ENCODE results near the gene FOXRED2.

The FOXRED2 gene

DNA sequence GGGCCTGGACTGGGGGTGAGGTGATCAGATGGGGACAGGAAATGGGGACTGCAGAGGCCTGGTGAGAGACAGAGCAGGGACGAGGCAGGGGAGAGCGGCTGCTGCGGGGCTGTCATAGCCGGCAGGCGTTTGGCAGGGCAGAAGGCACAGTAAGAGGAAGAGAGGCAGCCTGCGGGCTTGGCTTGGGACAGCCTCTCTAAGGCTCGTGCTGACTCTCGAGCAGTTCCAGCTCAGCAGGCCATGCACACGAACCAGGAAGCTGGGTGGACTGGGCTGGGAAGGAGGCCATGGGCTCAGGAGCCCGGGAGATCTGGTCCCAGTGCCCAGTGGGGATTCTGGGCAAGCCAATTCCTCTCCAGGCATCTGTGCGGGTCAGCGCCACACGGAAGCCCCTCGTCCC, 41.8 kb upstream of the FOXRED2 start:
- no peaks in the 10 kb centered on the region for H3K9me3 Mint-ChIP-seq
- no peak overlapping the region for H3K27ac Mint-ChIP-seq
- peaks cover 33% of the 10 kb centered on the region for H3K27me3 Mint-ChIP-seq (ENCODE audit: low read depth)
- no peaks in the 10 kb centered on the region for H3K36me3 Mint-ChIP-seq (ENCODE audit: low read depth)
- TF ChIP-seq, protein P1, sequence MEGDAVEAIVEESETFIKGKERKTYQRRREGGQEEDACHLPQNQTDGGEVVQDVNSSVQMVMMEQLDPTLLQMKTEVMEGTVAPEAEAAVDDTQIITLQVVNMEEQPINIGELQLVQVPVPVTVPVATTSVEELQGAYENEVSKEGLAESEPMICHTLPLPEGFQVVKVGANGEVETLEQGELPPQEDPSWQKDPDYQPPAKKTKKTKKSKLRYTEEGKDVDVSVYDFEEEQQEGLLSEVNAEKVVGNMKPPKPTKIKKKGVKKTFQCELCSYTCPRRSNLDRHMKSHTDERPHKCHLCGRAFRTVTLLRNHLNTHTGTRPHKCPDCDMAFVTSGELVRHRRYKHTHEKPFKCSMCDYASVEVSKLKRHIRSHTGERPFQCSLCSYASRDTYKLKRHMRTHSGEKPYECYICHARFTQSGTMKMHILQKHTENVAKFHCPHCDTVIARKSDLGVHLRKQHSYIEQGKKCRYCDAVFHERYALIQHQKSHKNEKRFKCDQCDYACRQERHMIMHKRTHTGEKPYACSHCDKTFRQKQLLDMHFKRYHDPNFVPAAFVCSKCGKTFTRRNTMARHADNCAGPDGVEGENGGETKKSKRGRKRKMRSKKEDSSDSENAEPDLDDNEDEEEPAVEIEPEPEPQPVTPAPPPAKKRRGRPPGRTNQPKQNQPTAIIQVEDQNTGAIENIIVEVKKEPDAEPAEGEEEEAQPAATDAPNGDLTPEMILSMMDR (IDR thresholded peaks at IDR 0.05; ENCODE audit: unreplicated experiment in 3 of 3) = no peak
- H3K4me3 Mint-ChIP-seq = no peak overlapping the region
- H3K4me1 Mint-ChIP-seq = no peaks in the 10 kb centered on the region

DNA sequence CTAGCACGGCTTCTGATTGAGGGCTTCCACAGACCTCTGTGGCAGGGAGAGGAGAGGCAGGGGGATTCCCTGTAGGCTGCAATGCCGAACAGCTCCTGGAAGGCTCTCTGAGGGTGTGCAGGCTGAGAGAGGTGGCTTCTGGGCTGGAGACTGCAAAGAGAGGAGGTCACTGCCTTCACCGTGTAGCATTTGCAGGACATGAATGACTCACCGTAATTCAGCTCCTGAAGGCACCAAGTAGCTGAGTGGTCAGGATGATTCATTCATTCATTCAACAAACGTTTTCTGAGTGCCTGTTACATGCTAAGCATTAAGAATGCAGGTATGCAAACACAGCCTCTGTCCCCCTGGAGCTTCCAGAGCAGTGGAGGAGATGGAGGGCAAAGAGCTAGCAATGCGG, 40.1 kb upstream of the FOXRED2 start:
- Mint-ChIP-seq H3K4me1 (no peaks in the 10 kb centered on the region), H3K27me3 (ENCODE audit: low read depth) (peaks cover 29% of the 10 kb centered on the region), H3K9me3 (no peaks in the 10 kb centered on the region), H3K36me3 (ENCODE audit: low read depth) (no peaks in the 10 kb centered on the region), H3K4me3 (no peak overlapping the region), H3K27ac (no peak overlapping the region)
- TF ChIP-seq, protein P1 (IDR thresholded peaks at IDR 0.05; ENCODE audit: unreplicated experiment in 3 of 3) = no peak

DNA sequence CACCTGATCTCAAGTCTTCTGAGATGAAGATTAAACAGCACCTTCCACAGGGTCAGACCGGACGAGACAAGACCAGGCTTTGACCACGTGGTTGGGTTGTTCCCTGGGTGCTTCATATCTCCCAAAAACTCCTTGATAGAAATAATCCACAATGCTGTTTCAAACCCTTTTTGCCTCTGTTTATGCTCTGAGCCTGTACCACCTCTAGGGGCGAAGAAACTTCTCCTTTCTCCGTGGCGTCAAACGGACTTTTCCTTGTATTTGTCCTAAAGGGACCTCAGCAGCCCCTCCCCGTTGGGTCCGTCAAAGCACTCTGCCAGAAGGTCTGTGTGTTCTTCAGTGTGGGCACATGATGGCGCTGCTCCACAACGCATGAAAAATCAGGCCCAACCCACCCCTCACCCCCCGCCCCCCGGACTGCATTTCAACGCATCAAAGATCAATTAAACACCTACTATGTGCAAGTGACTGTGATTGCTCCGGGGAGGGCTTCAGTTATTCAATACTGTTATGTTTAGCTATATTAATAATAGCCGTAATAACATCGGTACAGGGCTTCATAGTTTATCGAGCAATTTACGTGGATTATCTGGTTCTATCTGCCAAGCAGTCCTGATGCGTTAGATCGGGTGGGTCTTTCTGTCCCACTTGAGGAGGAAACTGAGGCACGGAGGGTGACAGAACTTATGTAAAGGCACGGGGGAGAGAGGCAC, 39.4 kb upstream of the FOXRED2 start:
- Mint-ChIP-seq H3K9me3 (no peaks in the 10 kb centered on the region), H3K27me3 (ENCODE audit: low read depth) (peaks cover 26% of the 10 kb centered on the region), H3K27ac (no peak overlapping the region), H3K4me3 (no peak overlapping the region), H3K4me1 (no peaks in the 10 kb centered on the region), H3K36me3 (ENCODE audit: low read depth) (no peaks in the 10 kb centered on the region)
- TF ChIP-seq, protein P1 (IDR thresholded peaks at IDR 0.05; ENCODE audit: unreplicated experiment in 3 of 3) = peak; percentile 53 to 70 (median 60)

DNA sequence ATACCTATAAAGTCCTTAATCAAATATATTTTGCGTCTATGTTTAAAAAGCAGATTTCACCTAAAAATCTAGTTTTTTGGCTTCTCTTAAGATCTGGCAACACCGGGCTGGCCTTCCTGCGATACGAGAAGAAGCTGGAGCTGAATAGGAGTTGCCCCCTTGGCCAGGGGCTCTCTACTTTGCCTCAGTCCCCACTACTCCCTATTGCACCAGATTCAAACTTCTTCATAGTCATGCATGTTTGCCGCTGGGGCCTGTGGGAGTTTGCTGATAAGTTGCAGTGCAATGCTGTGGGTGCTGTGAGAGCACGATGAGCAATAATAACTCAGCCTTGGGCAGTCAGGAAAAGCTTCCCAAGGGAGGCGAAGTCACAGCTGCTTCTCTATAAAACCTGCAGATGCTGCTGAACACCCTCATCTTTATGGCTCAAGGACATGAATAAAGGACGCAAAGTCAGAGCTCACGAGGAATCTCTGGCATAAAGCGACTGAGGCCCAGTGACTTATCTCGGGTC, 37.3 kb upstream of the FOXRED2 start:
- no peak overlapping the region for H3K27ac Mint-ChIP-seq
- peaks cover 8% of the 10 kb centered on the region for H3K27me3 Mint-ChIP-seq (ENCODE audit: low read depth)
- H3K9me3 Mint-ChIP-seq = no peaks in the 10 kb centered on the region
- H3K4me1 Mint-ChIP-seq = no peaks in the 10 kb centered on the region
- H3K36me3 Mint-ChIP-seq (ENCODE audit: low read depth) = no peaks in the 10 kb centered on the region
- TF ChIP-seq, protein P1 (IDR thresholded peaks at IDR 0.05; ENCODE audit: unreplicated experiment in 3 of 3) = no peak
- H3K4me3 Mint-ChIP-seq = no peak overlapping the region

DNA sequence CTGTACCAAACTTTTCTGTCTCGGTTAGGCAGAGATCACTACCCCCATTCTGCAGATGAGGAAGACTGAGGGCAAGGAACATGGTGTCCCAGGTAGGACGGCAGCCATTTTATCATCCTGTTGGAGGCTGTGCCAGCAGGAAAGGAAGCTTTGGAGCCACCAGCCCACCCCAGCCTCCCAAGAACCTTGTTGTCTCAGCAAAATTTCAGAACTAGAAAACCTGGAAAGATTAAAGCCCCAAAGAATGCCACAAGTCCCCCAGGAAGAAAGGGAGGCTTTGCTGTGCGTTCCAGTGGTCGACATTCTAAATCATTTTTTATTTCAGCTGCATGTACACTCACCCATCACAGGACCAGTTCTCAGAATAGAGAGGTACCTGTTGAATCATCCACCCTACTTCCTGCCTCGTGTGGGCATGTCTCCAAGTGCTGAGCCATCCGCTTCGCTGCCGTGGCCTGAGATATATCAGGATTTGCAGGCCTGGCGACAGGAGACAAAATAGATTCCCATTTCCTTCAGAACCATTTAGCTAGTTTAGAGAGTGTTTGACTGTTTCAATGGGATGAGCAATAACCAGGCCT, 35.1 kb upstream of the FOXRED2 start:
- no peaks in the 10 kb centered on the region for H3K9me3 Mint-ChIP-seq
- no peaks in the 10 kb centered on the region for H3K36me3 Mint-ChIP-seq (ENCODE audit: low read depth)
- H3K27me3 Mint-ChIP-seq (ENCODE audit: low read depth) = no peaks in the 10 kb centered on the region
- no peak overlapping the region for H3K27ac Mint-ChIP-seq
- peaks cover 3% of the 10 kb centered on the region for H3K4me1 Mint-ChIP-seq
- H3K4me3 Mint-ChIP-seq = no peak overlapping the region
- TF ChIP-seq, protein P1 (IDR thresholded peaks at IDR 0.05; ENCODE audit: unreplicated experiment in 3 of 3) = no peak
